Activated CD4-positive, alpha-beta T cell treated with anti-CD3 and anti-CD28 coated beads for 4 hours (primary cell): ENCODE results near the gene RAB26.
"Not testable (repeated sequence)": the region's sequence is repeated elsewhere in the genome, so short reads cannot be mapped to it uniquely, and the experiment has no call there.

Source experiments
- DNase-seq, 2 donors: peaks; one replicate each; pipeline ENCODE4 v3.0.0-alpha.2; 2020

The RAB26 gene

GRCh38 chr16:2147981-2148671, at the start of gene RAB26:
RAB26 (plus strand) TSS chr16:2148625; CDS start chr16:2148784, 159 bp downstream.
- peak; percentile 38 to 50 for DNase-seq

DNA sequence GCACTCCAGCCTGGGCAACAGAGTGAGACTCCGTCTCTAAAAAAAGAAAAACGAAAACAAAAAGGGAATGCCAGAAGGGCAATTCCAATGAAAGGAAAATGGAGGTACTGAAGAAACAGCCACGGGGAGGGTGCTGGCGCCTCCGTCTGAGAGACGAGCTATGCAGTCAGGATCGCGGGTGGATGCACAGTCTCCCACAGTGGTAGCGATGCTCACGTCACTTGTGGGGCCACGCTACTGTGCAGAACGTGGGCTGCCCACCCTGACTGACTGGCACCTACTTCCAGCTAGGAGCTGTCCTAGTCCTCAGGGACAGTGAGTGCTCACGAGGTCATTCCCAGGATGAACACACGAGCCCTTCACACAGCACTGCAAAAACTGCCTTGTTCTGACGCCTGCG, 46.8 kb upstream of the RAB26 start:
- DNase-seq, result not testable (repeated sequence)

DNA sequence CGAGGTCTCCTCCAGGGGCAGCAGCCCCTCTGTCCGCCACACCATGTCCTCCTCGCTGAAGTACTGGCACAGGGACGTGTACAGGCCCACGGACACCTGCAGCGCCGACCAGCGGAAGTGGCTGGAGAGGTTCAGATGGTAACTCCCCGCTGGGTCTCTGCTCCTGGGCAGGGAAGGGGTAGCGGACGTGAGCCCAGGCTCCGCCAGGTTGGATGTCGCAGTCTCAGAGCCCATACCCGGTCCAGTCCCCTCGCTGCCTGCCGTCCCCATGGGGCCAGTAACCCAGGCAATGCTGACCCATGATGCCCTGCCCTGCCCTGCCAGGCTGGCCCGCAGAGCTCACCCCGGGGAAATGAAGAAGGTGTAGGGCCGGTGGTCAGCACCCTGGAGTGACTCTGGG, 46.0 kb upstream of the RAB26 start:
- DNase-seq, result no peak

GRCh38 chr16:2104464-2104863, 44.0 kb upstream of the RAB26 start:
- DNase-seq, result not testable (repeated sequence)

DNA sequence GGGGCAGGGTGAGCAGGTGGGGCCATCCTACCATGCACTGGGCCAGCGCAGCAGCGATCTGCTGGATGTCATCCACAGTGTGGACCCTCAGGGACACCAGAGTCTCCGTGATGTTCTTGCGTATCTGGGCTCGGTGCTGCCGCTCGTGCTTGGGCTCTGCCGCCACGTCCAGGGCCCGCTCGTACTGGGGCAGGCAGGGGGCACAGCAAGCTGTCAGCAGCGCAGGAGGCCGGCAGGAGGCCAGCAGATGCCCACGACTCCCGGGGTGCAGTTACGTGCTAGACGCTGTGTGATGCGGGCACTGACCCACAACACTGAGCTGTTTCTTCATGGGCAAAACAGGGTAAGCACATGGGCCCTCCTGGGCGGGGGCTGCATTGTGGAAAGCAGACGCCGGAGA, 43.1 kb upstream of the RAB26 start:
- DNase-seq, result not testable (repeated sequence)

GRCh38 chr16:2105769-2106168, 42.7 kb upstream of the RAB26 start:
- not testable (repeated sequence) for DNase-seq

- DNase-seq, result not testable (repeated sequence)
These were observed 42.2 kb upstream of the RAB26 start for GRCh38 chr16:2106211-2106610.

DNA sequence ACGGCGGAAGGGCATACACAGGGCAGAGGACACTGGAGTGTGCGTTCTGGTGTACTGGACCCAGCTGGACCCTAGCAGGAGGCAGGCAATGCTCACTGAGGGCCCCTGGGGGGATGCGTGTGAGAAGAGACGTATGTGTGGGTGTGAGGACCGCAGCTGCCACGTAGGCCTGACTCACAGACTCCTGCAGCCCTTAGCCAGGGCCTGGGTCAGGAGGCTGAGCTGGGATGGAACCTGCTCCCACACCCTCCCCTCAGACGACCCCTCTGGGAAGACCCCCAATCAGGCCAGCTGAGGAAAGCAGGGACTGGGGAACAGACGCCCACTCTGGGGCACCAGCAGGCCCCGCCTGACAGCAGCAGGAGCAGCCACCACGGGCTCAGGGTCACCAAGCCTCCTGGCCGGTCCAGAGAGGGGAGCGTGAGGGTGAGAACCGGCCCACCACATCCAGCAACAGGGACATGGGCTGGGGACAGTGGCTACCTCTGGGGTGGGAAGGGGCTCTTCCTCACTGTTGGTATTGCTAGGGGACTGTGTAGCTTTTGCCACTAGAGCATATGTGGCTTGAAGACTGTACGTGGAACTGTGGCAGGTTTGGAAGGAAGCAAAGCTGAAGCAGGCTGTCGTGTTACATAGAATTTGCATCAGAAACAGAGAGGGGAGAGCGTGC, 41.2 kb upstream of the RAB26 start:
- not testable (repeated sequence) for DNase-seq

- DNase-seq, result not testable (repeated sequence)
These were observed 40.7 kb upstream of the RAB26 start for GRCh38 chr16:2107791-2108125.

- not testable (repeated sequence) for DNase-seq
These were observed 39.8 kb upstream of the RAB26 start for GRCh38 chr16:2108446-2109270.

GRCh38 chr16:2109271-2109580, 39.2 kb upstream of the RAB26 start:
- not testable (repeated sequence) for DNase-seq

- DNase-seq, result not testable (repeated sequence)
These were observed 38.6 kb upstream of the RAB26 start for GRCh38 chr16:2109872-2110271.

- not testable (repeated sequence) for DNase-seq
These were observed 38.0 kb upstream of the RAB26 start for GRCh38 chr16:2110332-2111008.

- DNase-seq, result not testable (repeated sequence)
These were observed 37.4 kb upstream of the RAB26 start for GRCh38 chr16:2111009-2111353.

DNA sequence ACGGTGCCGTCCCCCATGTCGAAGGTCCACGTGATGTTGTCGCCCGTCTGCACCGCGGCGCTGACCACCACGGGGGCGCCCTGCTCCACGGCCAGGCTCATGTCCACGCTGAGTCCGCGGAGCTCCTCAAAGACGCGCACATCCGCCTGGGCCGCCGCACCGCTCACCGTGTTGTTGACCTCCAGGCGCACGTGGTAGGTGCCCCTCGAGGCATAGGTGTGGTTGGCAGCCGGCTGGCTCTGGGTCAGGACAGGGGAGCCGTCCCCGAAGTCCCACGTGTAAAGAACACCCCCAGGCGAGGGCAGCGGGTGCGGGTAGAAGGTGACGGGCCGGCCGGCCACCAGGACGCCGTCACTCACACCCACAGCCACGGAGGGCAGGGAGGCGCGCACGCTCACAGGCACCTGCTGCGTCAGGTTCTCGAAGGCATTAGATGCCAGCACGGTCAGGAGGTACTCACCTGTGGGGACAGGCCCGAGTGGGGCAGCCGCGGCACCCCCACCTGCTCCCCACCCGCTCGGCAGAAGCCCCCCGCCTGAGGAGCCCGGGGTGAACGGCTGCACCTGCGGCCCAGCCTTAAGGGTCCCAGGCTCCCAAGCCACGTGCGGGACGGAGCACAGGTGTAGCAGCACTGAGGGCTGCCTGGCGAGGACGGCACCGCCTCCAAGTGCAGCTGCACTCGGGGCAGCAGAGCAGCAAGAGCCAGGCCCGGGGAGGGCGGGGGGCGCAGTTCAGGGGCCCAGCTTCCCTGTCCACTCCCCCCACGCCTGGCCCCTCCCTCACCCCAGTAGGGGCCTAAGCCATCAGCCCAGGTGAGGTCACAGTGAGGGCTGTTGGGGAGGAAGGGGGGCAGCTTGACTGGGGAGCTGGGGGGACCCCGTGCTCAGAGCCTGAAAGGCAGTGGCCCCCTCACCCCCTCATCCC, 36.8 kb upstream of the RAB26 start:
- not testable (repeated sequence) for DNase-seq

DNA sequence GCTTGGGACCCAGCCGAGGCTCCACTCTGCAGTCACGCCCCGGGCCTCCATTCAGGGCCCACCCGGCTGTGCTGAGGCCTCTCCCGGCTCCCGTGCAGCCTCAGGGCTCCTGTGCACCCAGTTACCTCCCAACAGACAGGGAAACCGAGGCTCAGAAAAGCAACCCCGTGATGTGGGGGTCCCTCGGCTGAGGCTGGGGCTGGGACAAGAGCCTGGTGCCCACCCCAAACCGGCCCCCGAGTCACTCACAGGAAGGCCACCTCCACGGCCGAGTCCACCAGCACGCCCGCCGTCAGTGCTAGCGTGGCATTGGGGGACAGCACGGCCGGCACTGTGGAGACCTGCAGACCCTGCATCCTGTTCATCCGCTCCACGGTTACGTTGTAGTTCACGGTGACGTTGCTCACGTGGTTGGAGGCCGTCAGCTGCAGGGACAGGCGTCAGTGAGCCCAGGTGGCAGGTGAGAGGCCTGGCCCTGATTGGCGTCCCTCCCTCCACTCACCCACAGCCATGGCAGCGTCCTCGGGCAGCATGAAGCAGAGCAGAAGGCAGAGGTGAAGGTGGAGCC, 35.8 kb upstream of the RAB26 start:
- DNase-seq, result not testable (repeated sequence)

DNA sequence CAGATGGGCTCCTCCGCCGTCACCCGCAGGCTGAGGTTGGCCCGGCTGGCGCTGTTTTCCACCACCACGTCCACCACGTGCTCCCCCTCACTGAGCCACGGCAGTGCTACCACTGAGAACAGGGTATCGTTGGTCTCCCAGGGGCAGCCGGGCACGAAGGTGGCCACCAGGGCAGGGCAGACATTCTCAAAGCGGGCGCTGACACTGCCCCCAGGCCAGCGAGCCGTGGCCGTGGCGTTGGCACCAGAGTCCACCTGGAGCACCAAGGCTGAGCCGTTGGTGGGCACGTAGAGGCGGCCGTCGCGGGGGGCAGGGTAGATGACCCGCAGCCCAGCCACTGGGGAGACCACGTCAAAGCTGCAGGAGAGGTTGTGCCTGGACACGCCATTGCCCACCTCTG, 34.2 kb upstream of the RAB26 start:
- DNase-seq, result not testable (repeated sequence)

GRCh38 chr16:2114885-2115590, 33.4 kb upstream of the RAB26 start:
- DNase-seq, result not testable (repeated sequence)

- DNase-seq, result no peak
These were observed 32.8 kb upstream of the RAB26 start for GRCh38 chr16:2115591-2115973.

GRCh38 chr16:2116428-2116827, 32.0 kb upstream of the RAB26 start:
- DNase-seq, result not testable (repeated sequence)

DNA sequence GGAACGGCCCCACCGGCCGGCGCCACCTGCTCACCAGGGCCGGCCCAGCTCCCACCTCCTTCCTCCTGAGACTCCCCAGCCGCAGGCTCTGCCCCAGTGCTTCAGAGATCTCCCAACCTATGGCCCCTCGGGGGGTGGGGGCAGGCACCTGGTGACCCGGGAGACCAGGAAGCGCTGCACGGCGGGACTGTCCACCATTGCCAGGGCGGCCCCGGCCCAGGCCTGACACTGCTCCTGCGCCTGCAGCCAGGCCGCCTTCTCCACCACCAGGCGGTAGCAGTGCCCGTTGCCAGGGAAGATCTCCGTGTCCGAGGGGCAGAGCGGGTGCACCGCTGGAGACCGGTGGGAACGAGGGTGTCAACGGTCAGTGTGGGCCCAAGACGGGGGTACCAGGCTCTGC, 31.1 kb upstream of the RAB26 start:
- not testable (repeated sequence) for DNase-seq
